A549 (cell line): ENCODE results near the gene MSI2. TPM values are rescaled to one million over a fixed set of nuclear protein-coding genes. Genes with fewer than 3 reads are reported as not detected.

Source experiments
- ATAC-seq, 2 experiments: fragments of 200-7000 bp in 1 of 2; fragments of >200 bp in 1 of 2; cut with Nextera tagmentation in 1 of 2; cut with Tn5 transposase in 1 of 2; 3 replicates each; pipeline versions ENCODE4 v1.8.0 to v1.9.1; 2018 to 2020; ENCODE audit warnings: mild to moderate bottlenecking in 1 of 2, moderate library complexity in 1 of 2
- CTCF ChIA-PET: fragments of 300-600 bp; sonication (Branson Sonifier 250); formaldehyde crosslinking; extraction: SDS; loops from one replicate; lab custom pipeline; 2021; ENCODE audit warnings: antibody characterized with exemption, inconsistent platforms; lab: Yijun Ruan, JAX
- POLR2A ChIA-PET: fragments of 350-600 bp; formaldehyde crosslinking; extraction: SDS; loops from one replicate; lab custom pipeline; 2021; ENCODE audit warnings: antibody characterized with exemption, inconsistent platforms; lab: Yijun Ruan, JAX
- DNase-seq, 2 experiments: peaks; one replicate each; pipeline versions ENCODE4 v3.0.0 to v3.0.0-alpha.2; 2011 to 2016; ENCODE audit warnings: low read depth in 1 of 2, low spot score in 1 of 2
- FAIRE-seq: peaks from 2 replicates; lab custom pipeline; 2011; peaks lifted over from hg19 to GRCh38; lab: Jason Lieb, UNC
- H3K27ac ChIP-seq, 2 experiments: fragments of >200 bp; sonication (Bioruptor Twin); formaldehyde crosslinking; 3 replicates each; pipeline ENCODE4 v1.5.1; 2016 to 2017
- H3K4me1 ChIP-seq: fragments of >200 bp; sonication (Bioruptor Twin); formaldehyde crosslinking; 3 replicates; pipeline ENCODE4 v1.6.1; 2016
- H3K4me2 ChIP-seq: fragments of >200 bp; sonication (Bioruptor Twin); formaldehyde crosslinking; 3 replicates; pipeline ENCODE4 v1.6.1; 2016
- H3K4me3 ChIP-seq: fragments of >200 bp; sonication (Bioruptor Twin); formaldehyde crosslinking; 3 replicates; pipeline ENCODE4 v1.5.1; 2016
- H3K9me3 ChIP-seq: fragments of >200 bp; sonication (Bioruptor Twin); formaldehyde crosslinking; 3 replicates; pipeline ENCODE4 v1.6.1; 2016
- BHLHE40 ChIP-seq: IDR thresholded peaks from 2 replicates; pipeline ENCODE4 v1.6.1; 2012; ENCODE audit warnings: low read depth, low read length, inconsistent platforms
- CBX2 ChIP-seq: fragments of 200-600 bp; sonication (generic); IDR thresholded peaks from 2 replicates; pipeline ENCODE4 v1.6.1; 2016; ENCODE audit warnings: low read depth, mild to moderate bottlenecking, borderline replicate concordance
- CBX8 ChIP-seq: fragments of 200-600 bp; sonication (generic); IDR thresholded peaks from 2 replicates; pipeline ENCODE4 v1.6.1; 2016
- CTCF ChIP-seq: fragments of >200 bp; sonication (Bioruptor Twin); formaldehyde crosslinking; IDR thresholded peaks from 3 replicates; pipeline ENCODE4 v1.5.1; 2016
- ESRRA ChIP-seq: fragments of 150-350 bp; IDR thresholded peaks from 2 replicates; pipeline ENCODE4 v1.6.1; 2014; ENCODE audit warnings: mild to moderate bottlenecking, low read length, borderline replicate concordance
- FOSL2 ChIP-seq, 2 experiments: fragments of 450-650 bp in 1 of 2; fragments of >200 bp in 1 of 2; sonication (Bioruptor Twin) in 1 of 2; formaldehyde crosslinking; IDR thresholded peaks; 2 replicates each; pipeline versions ENCODE4 v1.5.0 to v1.6.1; 2016 to 2020; ENCODE audit warnings: mild to moderate bottlenecking in 1 of 2, moderate library complexity in 1 of 2
- HOXB5 ChIP-seq: fragments of 250-450 bp; sonication (Bioruptor Pico); IDR thresholded peaks from 2 replicates; pipeline ENCODE4 v1.5.0; 2020; ENCODE audit warnings: mild to moderate bottlenecking, moderate library complexity
- JUN ChIP-seq, 2 experiments: fragments of >200 bp; sonication (Bioruptor Twin); formaldehyde crosslinking; IDR thresholded peaks; 2 replicates in 1 of 2; 3 replicates in 1 of 2; pipeline ENCODE4 v1.6.1; 2016 to 2017
- JUNB ChIP-seq: fragments of >200 bp; sonication (Bioruptor Twin); formaldehyde crosslinking; IDR thresholded peaks from 2 replicates; pipeline ENCODE4 v1.6.1; 2016
- KDM1A ChIP-seq: fragments of 200-600 bp; sonication (generic); IDR thresholded peaks from 2 replicates; pipeline ENCODE4 v1.6.1; 2016; ENCODE audit warnings: low read depth, mild to moderate bottlenecking
- MAX ChIP-seq: IDR thresholded peaks from 2 replicates; pipeline ENCODE4 v1.6.1; 2012
- MYC ChIP-seq: IDR thresholded peaks from 2 replicates; pipeline ENCODE4 v1.6.1; 2012; ENCODE audit warnings: mild to moderate bottlenecking, inconsistent platforms, low read length, improper control_type of control experiment, borderline replicate concordance
- NFE2L2 ChIP-seq: fragments of 150-350 bp; conservative IDR thresholded peaks from 2 replicates; pipeline ENCODE4 v1.6.1; 2014; ENCODE audit warnings: low read length
- NPAS2 ChIP-seq: fragments of 250-450 bp; sonication (Bioruptor Pico); IDR thresholded peaks from 2 replicates; pipeline ENCODE4 v1.8.0; 2022; ENCODE audit warnings: mild to moderate bottlenecking, moderate library complexity, borderline replicate concordance
- RAD21 ChIP-seq, 2 experiments: fragments of >200 bp in 1 of 2; sonication (Bioruptor Twin) in 1 of 2; formaldehyde crosslinking in 1 of 2; IDR thresholded peaks in 1 of 2; conservative IDR thresholded peaks in 1 of 2; 2 replicates in 1 of 2; 3 replicates in 1 of 2; pipeline ENCODE4 v1.6.1; 2012 to 2018; ENCODE audit warnings: inconsistent platforms in 1 of 2
- RARB ChIP-seq: fragments of 250-450 bp; sonication (Bioruptor Pico); IDR thresholded peaks from 2 replicates; pipeline ENCODE4 v1.8.0; 2021; ENCODE audit warnings: mild to moderate bottlenecking, moderate library complexity
- RCOR1 ChIP-seq: fragments of 150-350 bp; IDR thresholded peaks from 2 replicates; pipeline ENCODE4 v1.6.1; 2014; ENCODE audit warnings: antibody characterized with exemption, low read length, low read depth
- SMC3 ChIP-seq: fragments of >200 bp; sonication (Bioruptor Twin); formaldehyde crosslinking; IDR thresholded peaks from 3 replicates; pipeline ENCODE4 v1.6.1; 2018; ENCODE audit warnings: inconsistent platforms
- SREBF2 ChIP-seq: fragments of 450-650 bp; IDR thresholded peaks from 2 replicates; pipeline ENCODE4 v1.6.1; 2014; ENCODE audit warnings: mild to moderate bottlenecking, moderate library complexity
- ZC3H11A ChIP-seq: fragments of 450-650 bp; IDR thresholded peaks from 2 replicates; pipeline ENCODE4 v1.6.1; 2014; ENCODE audit warnings: antibody characterized with exemption, mild to moderate bottlenecking
- ZNF302 ChIP-seq: fragments of 250-450 bp; sonication (Bioruptor Pico); IDR thresholded peaks from 2 replicates; pipeline ENCODE4 v1.9.0; 2021; ENCODE audit warnings: inconsistent platforms, mild to moderate bottlenecking, moderate library complexity
- ZSCAN20 ChIP-seq: fragments of 250-450 bp; sonication (Bioruptor Pico); IDR thresholded peaks from 2 replicates; pipeline ENCODE4 v1.8.0; 2022; ENCODE audit warnings: mild to moderate bottlenecking, moderate library complexity
- WGBS: methylation state at CpG from one replicate; pipeline ENCODE4 v1.1.6; 2017; ENCODE audit errors: missing lambda C conversion rate; 5-methylcytosine and 5-hydroxymethylcytosine counted together
- polyA plus RNA-seq, 4 experiments: library from polyadenylated mRNA; depleted of rRNA in 3 of 4; stranded (reverse); fragments of >200 nt; fragmentation: RNase III in 1 of 4; extraction: RNeasy Plus Mini Kit Qiagen cat#74134 plus additional on column Dnase treatment in 1 of 4; gene quantifications; 2 replicates in 3 of 4; 3 replicates in 1 of 4; pipeline ENCODE4 v1.2.3, GENCODE V29; 2011 to 2017
- TF ChIP-seq, protein P1 (sequence below): fragments of >200 bp; sonication (Bioruptor Twin); formaldehyde crosslinking; IDR thresholded peaks from 3 replicates; pipeline ENCODE4 v1.6.1; 2016

Gene MSI2
- polyA plus RNA-seq, 2 of the 4 experiments (the other 2 are of a cell fraction): 43.6 to 44.4 TPM

DNA sequence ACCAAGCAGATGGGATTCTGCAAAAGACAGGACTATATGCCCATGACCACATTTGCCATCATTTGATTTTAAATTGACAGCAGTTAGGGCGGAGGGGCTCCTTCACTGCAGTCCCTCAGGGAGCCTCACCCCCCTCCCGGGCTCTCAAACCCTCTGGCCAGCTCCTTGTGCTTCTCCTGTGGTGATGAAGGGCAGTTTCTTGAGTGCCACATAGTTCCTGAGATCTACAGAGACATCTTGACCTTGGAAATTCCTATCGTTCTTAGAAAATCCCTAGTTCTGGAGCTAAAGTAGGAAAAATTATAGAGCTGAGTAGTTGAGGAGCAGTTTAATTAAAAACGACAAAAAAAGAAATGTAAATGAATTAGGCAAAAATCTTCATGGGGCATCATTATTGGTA lies 257.2 kb downstream of the MSI2 start:
- Histone ChIP-seq H3K4me1 (peaks cover 51% of the 10 kb centered on the region), H3K27ac (0 out of 6 replicates have a peak overlapping the region, but pooled peaks of 1 of the 2 experiments have one; percentile 13), H3K4me2 (no peak overlapping the region), H3K4me3 (no peak overlapping the region), H3K9me3 (no peaks in the 10 kb centered on the region; the same call in 2 of the 3 replicates)
- FAIRE-seq: no peak
- POLR2A ChIA-PET: no interaction called here
- 77% methylated on average over 4 of the region's 4 CpGs for WGBS
- no peak for TF ChIP-seq CBX8
- no peak for TF ChIP-seq RCOR1
- TF ChIP-seq RARB (CRISPR knock-in tag): no peak
- TF ChIP-seq SREBF2: no peak
- TF ChIP-seq MYC: no peak
- TF ChIP-seq ZC3H11A: no peak
- TF ChIP-seq HOXB5 (CRISPR knock-in tag): no peak
- no peak for TF ChIP-seq ZNF302 (CRISPR knock-in tag)
- no peak for TF ChIP-seq JUNB
- TF ChIP-seq MAX: no peak
- no peak for TF ChIP-seq ESRRA
- no peak for TF ChIP-seq KDM1A
- TF ChIP-seq JUN (IDR thresholded peaks at IDR 0.05): no peak
- no peak for TF ChIP-seq CBX2
- no peak for TF ChIP-seq NFE2L2
- no peak for TF ChIP-seq ZSCAN20
- no peak for TF ChIP-seq NPAS2 (CRISPR knock-in tag)
- CTCF ChIA-PET: interaction anchor here (0.7 to 1.8 kb wide), 6 partner anchors 10 to 270 kb away, joined by 3 to 7 read pairs (median 3); no protein-coding TSS in a partner anchor
- no peak for DNase-seq
- no peak for ATAC-seq

DNA sequence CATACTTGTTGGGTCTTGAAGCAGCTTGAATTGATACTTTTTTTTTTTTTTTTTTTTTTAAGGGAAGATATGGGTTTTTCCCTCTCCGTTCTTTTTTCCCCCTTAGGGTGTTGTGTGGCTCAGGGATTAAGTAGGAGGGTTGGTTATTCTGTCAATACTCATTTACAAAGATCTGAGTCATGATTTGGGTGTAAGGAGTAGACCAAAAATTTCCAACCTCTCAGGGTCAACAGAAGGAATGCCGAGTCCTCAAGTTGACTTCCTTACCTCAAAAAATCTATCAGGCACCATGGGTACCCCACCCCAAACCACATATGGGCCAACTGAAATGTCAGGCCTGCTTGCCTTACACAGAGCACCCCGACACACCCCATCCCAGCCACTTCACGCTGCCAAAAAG lies 258.3 kb downstream of the MSI2 start:
- CTCF ChIA-PET: interaction anchor here (0.6 to 1.4 kb wide), 5 partner anchors 11 to 1710 kb away, joined by 3 to 4 read pairs (median 3); no protein-coding TSS in a partner anchor
- WGBS: 67% methylated on average over 4 of the region's 4 CpGs
- TF ChIP-seq FOSL2 (IDR thresholded peaks at IDR 0.05) (no peak), FOSL2 (CRISPR knock-in tag; IDR thresholded peaks at IDR 0.05) (peak; percentile 31), RARB (CRISPR knock-in tag) (no peak), BHLHE40 (no peak)
- Histone ChIP-seq H3K4me3 (no peak overlapping the region), H3K4me1 (peaks cover 61% of the 10 kb centered on the region), H3K4me2 (peak overlapping the region; percentile 30), H3K27ac (peak overlapping the region; percentile 8 to 46; a peak in 4 of 6 replicates), H3K9me3 (no peaks in the 10 kb centered on the region; the same call in 2 of the 3 replicates)
- DNase-seq (no peak), ATAC-seq (no peak), FAIRE-seq (no peak)
- POLR2A ChIA-PET: no interaction called here

GRCh38 chr17:57515662-57516211 lies 259.4 kb downstream of the MSI2 start:
- Histone ChIP-seq H3K27ac (peak overlapping the region; percentile 17 to 46; a peak in 3 of 6 replicates), H3K4me3 (no peak overlapping the region), H3K4me2 (no peak overlapping the region), H3K9me3 (no peaks in the 10 kb centered on the region; the same call in 2 of the 3 replicates), H3K4me1 (peaks cover 63% of the 10 kb centered on the region)
- no peak for FAIRE-seq
- ATAC-seq: no peak
- TF ChIP-seq, protein P1, sequence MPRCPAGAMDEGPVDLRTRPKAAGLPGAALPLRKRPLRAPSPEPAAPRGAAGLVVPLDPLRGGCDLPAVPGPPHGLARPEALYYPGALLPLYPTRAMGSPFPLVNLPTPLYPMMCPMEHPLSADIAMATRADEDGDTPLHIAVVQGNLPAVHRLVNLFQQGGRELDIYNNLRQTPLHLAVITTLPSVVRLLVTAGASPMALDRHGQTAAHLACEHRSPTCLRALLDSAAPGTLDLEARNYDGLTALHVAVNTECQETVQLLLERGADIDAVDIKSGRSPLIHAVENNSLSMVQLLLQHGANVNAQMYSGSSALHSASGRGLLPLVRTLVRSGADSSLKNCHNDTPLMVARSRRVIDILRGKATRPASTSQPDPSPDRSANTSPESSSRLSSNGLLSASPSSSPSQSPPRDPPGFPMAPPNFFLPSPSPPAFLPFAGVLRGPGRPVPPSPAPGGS: no peak
- TF ChIP-seq CTCF: peak; percentile 22; the same call in 1 of the 3 replicates
- 0 out of 5 replicates have a peak, but pooled peaks have one; percentile 17 to 35 for TF ChIP-seq RAD21 (conservative IDR thresholded peaks at IDR 0.05 in 1 of 2, IDR thresholded peaks at IDR 0.05 in 1 of 2)
- TF ChIP-seq ESRRA: no peak
- peak; percentile 13; the same call in 1 of the 3 replicates for TF ChIP-seq SMC3
- POLR2A ChIA-PET: no interaction called here
- CTCF ChIA-PET: interaction anchor here (0.6 to 1.4 kb wide), 6 partner anchors 10 to 317 kb away, joined by 3 to 5 read pairs (median 3); no protein-coding TSS in a partner anchor
- WGBS: 96% methylated on average over 1 of the region's 1 CpG
- DNase-seq: no peak
